HG02973 (cell line): ENCODE data around the gene VIM.
"Not testable (repeated sequence)": the region's sequence is repeated elsewhere in the genome, so short reads cannot be mapped to it uniquely, and the experiment has no call there.

Experiments used
- ATAC-seq: cut with Tn5 transposase; IDR thresholded peaks from one replicate; pipeline ENCODE4 v1.9.1; 2021; ENCODE audit warnings: moderate library complexity; ENCODE audit not compliant: unreplicated experiment

The VIM gene

GRCh38 chr10:17255512-17255911 lies 27.5 kb downstream of the VIM start:
- ATAC-seq: no peak

- ATAC-seq: no peak
Observed at GRCh38 chr10:17256051-17256450, 28.0 kb downstream of the VIM start.

GRCh38 chr10:17256627-17257026 lies 28.6 kb downstream of the VIM start:
- ATAC-seq: no peak

GRCh38 chr10:17257466-17258321 lies 29.7 kb downstream of the VIM start:
- ATAC-seq: no peak

GRCh38 chr10:17262502-17262901 lies 34.5 kb downstream of the VIM start:
- no peak for ATAC-seq

GRCh38 chr10:17263580-17263979 lies 35.5 kb downstream of the VIM start:
- no peak for ATAC-seq

GRCh38 chr10:17265468-17265867 lies 37.4 kb downstream of the VIM start:
- no peak for ATAC-seq

- ATAC-seq: not testable (repeated sequence)
Observed at GRCh38 chr10:17266549-17266948, 38.5 kb downstream of the VIM start.

GRCh38 chr10:17272648-17273047 lies 44.6 kb downstream of the VIM start:
- no peak for ATAC-seq

GRCh38 chr10:17273403-17273802 lies 45.4 kb downstream of the VIM start:
- no peak for ATAC-seq

GRCh38 chr10:17276756-17277424 lies 48.8 kb downstream of the VIM start:
- no peak for ATAC-seq

- ATAC-seq: no peak
Observed at GRCh38 chr10:17278607-17279240, 50.7 kb downstream of the VIM start.

GRCh38 chr10:17282311-17282710 lies 54.3 kb downstream of the VIM start:
- no peak for ATAC-seq

GRCh38 chr10:17286562-17287550 lies 58.8 kb downstream of the VIM start:
- ATAC-seq: no peak
